OCI-LY1 (cell line): ENCODE measurements around the gene CT47A1.

Experiments used
- CTCF ChIP-seq: fragments of 200-600 bp; sonication (generic), shearing (Covaris generic); IDR thresholded peaks from 2 replicates; pipeline ENCODE4 v1.5.1; 2017; ENCODE audit warnings: mild to moderate bottlenecking, antibody characterized with exemption, low read length, moderate library complexity, mixed read lengths
- EZH2 ChIP-seq: fragments of 200-600 bp; sonication (generic), shearing (Covaris generic); IDR thresholded peaks from 2 replicates; pipeline ENCODE4 v1.8.0; 2017; ENCODE audit warnings: borderline replicate concordance, mixed run types, mild to moderate bottlenecking, antibody characterized with exemption, low read length, moderate library complexity, mixed read lengths

DNA sequence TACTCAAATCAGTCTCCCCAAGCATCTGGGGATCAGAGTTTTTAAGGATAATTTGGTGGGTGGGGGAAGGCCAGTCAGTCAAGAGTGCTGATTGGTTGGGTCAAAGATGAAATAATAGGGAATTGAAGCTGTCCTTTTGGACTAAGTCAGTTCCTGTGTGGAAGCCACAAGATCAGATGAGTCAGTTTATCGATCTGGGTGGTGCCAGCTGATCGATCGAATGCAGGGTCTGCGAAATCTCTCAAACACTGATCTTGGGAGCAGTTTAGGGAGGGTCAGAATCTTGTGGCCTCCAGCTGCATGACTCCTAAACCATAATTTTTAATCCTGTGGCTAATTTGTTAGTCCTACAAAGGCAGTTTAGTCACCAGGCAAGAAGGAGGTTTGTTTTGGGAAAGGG, 44.5 kb upstream of the CT47A1 start:
- no peak for TF ChIP-seq CTCF
- no peak for TF ChIP-seq EZH2
